H1 (cell line): Measurements from ENCODE around the gene TENT5A. TPM values are rescaled to one million over a fixed set of nuclear protein-coding genes. Genes with fewer than 3 reads are reported as not detected.

ENCODE experiments used
- CBX8 ChIP-seq: fragments of 300-800, 300-1000 bp; sonication (generic); IDR thresholded peaks from 2 replicates; pipeline ENCODE4 v1.7.1; 2016; ENCODE audit warnings: low read depth, low read length, borderline replicate concordance
- CEBPB ChIP-seq: IDR thresholded peaks from 2 replicates; pipeline ENCODE4 v1.6.1; 2012; ENCODE audit warnings: low read depth, low read length
- CHD2 ChIP-seq: IDR thresholded peaks from 2 replicates; pipeline ENCODE4 v1.6.1; 2012; ENCODE audit warnings: low read length, improper control_type of control experiment
- CTBP2 ChIP-seq: IDR thresholded peaks from 2 replicates; pipeline ENCODE4 v1.7.0; 2011; ENCODE audit warnings: borderline replicate concordance, mild to moderate bottlenecking, moderate library complexity, mixed read lengths, low read length; ENCODE audit not compliant: insufficient read depth, insufficient read length
- EGR1 ChIP-seq: IDR thresholded peaks from 2 replicates; pipeline ENCODE4 v1.6.1; 2011; ENCODE audit warnings: low read depth, low read length, borderline replicate concordance
- EP300 ChIP-seq, 2 experiments: IDR thresholded peaks; 1 replicate in 1 of 2; 2 replicates in 1 of 2; pipeline ENCODE4 v1.6.1; 2011 to 2012; ENCODE audit warnings: low read depth in 2 of 2, low read length in 2 of 2, mild to moderate bottlenecking in 2 of 2, borderline replicate concordance in 1 of 2, inconsistent platforms in 1 of 2, moderate library complexity in 1 of 2
- FOSL1 ChIP-seq: IDR thresholded peaks from 2 replicates; pipeline ENCODE4 v1.6.1; 2011; ENCODE audit warnings: mild to moderate bottlenecking, low read depth, low read length, moderate library complexity; ENCODE audit not compliant: insufficient read depth
- KDM5A ChIP-seq: fragments of 200-600 bp; IDR thresholded peaks from 2 replicates; pipeline ENCODE4 v1.7.1; 2012; ENCODE audit warnings: mild to moderate bottlenecking, low read length, inconsistent platforms, mixed read lengths
- MAFK ChIP-seq: IDR thresholded peaks from 2 replicates; pipeline ENCODE4 v1.6.1; 2012; ENCODE audit warnings: low read depth, mild to moderate bottlenecking, improper control_type of control experiment, low read length
- PHF8 ChIP-seq: fragments of 200-600 bp; sonication (generic); conservative IDR thresholded peaks from 2 replicates; pipeline ENCODE4 v1.7.1; 2012; ENCODE audit warnings: low read depth, mild to moderate bottlenecking, inconsistent platforms, low read length, moderate library complexity
- POLR2AphosphoS5 ChIP-seq: IDR thresholded peaks from 2 replicates; pipeline ENCODE4 v1.6.1; 2011; ENCODE audit warnings: low read depth, low read length
- RXRA ChIP-seq: IDR thresholded peaks from 2 replicates; pipeline ENCODE4 v1.6.1; 2011; ENCODE audit warnings: low read depth, mild to moderate bottlenecking, low read length, moderate library complexity; ENCODE audit not compliant: insufficient read depth
- SP2 ChIP-seq: IDR thresholded peaks from 2 replicates; pipeline ENCODE4 v1.6.1; 2012; ENCODE audit warnings: mild to moderate bottlenecking, low read length, inconsistent platforms
- TAF1 ChIP-seq: IDR thresholded peaks from 2 replicates; pipeline ENCODE4 v1.6.1; 2011; ENCODE audit warnings: mild to moderate bottlenecking, low read depth, low read length
- TAF7 ChIP-seq: optimal IDR thresholded peaks from 2 replicates; pipeline ENCODE3; 2011; ENCODE audit warnings: low read depth, mild to moderate bottlenecking, inconsistent platforms, low read length, moderate library complexity, borderline replicate concordance
- ZNF274 ChIP-seq: IDR thresholded peaks from 2 replicates; pipeline ENCODE4 v1.7.0; 2012; ENCODE audit warnings: low read length, borderline replicate concordance; ENCODE audit errors: extremely low read depth
- polyA plus RNA-seq, 7 experiments: library from polyadenylated mRNA; depleted of rRNA in 3 of 7; stranded (reverse) in 5 of 7; unstranded in 2 of 7; fragments of >200 nt in 5 of 7; fragments of 200-250 nt in 2 of 7; gene quantifications; 1 replicate in 5 of 7; 2 replicates in 1 of 7; 4 replicates in 1 of 7; pipeline versions ENCODE4 v1.2.1 to v1.2.3, GENCODE V29; 2011 to 2013; ENCODE audit warnings: missing spikeins in 2 of 7, mixed read lengths in 2 of 7
- total RNA-seq: library from RNA; stranded (reverse); fragmentation: NEBNext Ultra II Directional; extraction: Animal tissue kit (Norgen Biotek cat#: 25700); gene quantifications from 2 replicates; pipeline ENCODE4 v1.2.1, GENCODE V29; 2021
- TF ChIP-seq, protein P1 (sequence below): IDR thresholded peaks from 2 replicates; pipeline ENCODE4 v1.6.1; 2012; ENCODE audit warnings: inconsistent platforms
- TF ChIP-seq, protein P2 (sequence below), 3 experiments: IDR thresholded peaks; 1 replicate in 2 of 3; 2 replicates in 1 of 3; pipeline versions ENCODE4 v1.5.1 to v1.6.1; 2011; ENCODE audit warnings: low read length in 3 of 3, mild to moderate bottlenecking in 3 of 3, inconsistent platforms in 2 of 3, low read depth in 1 of 3, moderate library complexity in 1 of 3; ENCODE audit not compliant: insufficient read depth in 1 of 3; ENCODE audit errors: control extremely low read depth in 1 of 3
- TF ChIP-seq, protein P3 (sequence below): IDR thresholded peaks from 2 replicates; pipeline ENCODE4 v1.6.1; 2012; ENCODE audit warnings: low read length, inconsistent platforms

The TENT5A gene
- total and polyA plus RNA-seq, 2 of the 8 experiments (the other 6 are each of a cell fraction or from before 2014, with no cell fraction given) = 0.91 to 2.9 TPM

DNA sequence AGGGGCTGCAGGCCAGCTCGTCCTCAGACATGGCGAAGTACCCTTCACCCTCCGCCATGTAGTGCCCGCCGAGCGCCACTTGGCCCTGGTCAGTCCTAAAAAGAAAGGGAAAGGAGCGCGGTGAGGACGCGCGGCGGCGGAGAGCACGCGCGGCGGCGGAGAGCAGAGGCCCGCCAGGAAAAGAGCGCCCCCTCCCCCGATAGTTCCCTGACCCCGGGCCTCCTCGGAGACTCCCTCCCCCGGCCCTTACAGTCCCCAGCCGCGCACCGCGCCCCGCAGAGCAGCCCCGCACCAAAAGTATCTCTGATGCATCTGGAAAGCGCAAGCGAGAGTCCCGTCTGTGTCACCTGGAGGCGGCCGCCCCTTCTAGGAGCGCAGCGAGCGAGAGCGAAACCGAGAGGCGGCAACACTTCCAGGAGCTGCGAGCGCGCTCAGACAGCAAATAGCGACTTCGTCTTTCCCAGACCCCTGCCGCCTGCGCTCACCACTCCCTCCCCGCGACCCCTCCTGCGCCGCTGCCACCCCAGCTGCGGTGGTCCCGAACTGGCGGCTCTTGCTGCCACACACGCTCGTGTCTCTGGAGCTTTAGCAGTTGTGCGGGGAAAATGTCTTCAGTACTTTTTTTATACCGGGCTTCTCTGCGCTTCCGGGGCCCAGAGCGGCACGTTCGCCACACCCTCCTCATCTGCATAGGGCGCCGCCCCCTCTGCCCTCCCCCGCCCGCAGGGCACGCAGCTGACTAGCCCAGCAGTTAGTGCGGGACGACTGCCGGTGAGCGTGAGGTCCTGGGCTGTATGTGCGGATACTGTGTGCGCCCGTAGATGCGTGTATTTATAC is at the start of gene TENT5A (continued):
- peak; percentile 35 for TF ChIP-seq POLR2AphosphoS5
- no peak for TF ChIP-seq KDM5A
- no peak for TF ChIP-seq SP2
- TF ChIP-seq CBX8 = no peak
- no peak for TF ChIP-seq FOSL1
- no peak for TF ChIP-seq MAFK
- TF ChIP-seq CEBPB = no peak
- TF ChIP-seq, protein P1, sequence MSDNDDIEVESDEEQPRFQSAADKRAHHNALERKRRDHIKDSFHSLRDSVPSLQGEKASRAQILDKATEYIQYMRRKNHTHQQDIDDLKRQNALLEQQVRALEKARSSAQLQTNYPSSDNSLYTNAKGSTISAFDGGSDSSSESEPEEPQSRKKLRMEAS = peak; percentile 43
- 0 out of 2 replicates have a peak, but pooled peaks have one; percentile 29 for TF ChIP-seq PHF8
- no peak for TF ChIP-seq ZNF274
- TF ChIP-seq CHD2 = no peak
- TF ChIP-seq EP300 (IDR thresholded peaks at IDR 0.05; ENCODE audit: borderline replicate concordance in 1 of 2, low read depth in 2 of 2, low read length in 2 of 2) = no peak; a peak in 1 of 3 replicates
- no peak for TF ChIP-seq TAF7
- TF ChIP-seq, protein P2, sequence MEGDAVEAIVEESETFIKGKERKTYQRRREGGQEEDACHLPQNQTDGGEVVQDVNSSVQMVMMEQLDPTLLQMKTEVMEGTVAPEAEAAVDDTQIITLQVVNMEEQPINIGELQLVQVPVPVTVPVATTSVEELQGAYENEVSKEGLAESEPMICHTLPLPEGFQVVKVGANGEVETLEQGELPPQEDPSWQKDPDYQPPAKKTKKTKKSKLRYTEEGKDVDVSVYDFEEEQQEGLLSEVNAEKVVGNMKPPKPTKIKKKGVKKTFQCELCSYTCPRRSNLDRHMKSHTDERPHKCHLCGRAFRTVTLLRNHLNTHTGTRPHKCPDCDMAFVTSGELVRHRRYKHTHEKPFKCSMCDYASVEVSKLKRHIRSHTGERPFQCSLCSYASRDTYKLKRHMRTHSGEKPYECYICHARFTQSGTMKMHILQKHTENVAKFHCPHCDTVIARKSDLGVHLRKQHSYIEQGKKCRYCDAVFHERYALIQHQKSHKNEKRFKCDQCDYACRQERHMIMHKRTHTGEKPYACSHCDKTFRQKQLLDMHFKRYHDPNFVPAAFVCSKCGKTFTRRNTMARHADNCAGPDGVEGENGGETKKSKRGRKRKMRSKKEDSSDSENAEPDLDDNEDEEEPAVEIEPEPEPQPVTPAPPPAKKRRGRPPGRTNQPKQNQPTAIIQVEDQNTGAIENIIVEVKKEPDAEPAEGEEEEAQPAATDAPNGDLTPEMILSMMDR (IDR thresholded peaks at IDR 0.05; ENCODE audit: control extremely low read depth in 1 of 3, insufficient read depth in 1 of 3, low read depth in 1 of 3, low read length in 3 of 3) = peak in 1 of 3 experiments; percentile 3; a peak in 1 of 4 replicates
- TF ChIP-seq, protein P3, sequence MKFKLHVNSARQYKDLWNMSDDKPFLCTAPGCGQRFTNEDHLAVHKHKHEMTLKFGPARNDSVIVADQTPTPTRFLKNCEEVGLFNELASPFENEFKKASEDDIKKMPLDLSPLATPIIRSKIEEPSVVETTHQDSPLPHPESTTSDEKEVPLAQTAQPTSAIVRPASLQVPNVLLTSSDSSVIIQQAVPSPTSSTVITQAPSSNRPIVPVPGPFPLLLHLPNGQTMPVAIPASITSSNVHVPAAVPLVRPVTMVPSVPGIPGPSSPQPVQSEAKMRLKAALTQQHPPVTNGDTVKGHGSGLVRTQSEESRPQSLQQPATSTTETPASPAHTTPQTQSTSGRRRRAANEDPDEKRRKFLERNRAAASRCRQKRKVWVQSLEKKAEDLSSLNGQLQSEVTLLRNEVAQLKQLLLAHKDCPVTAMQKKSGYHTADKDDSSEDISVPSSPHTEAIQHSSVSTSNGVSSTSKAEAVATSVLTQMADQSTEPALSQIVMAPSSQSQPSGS = no peak
- TF ChIP-seq RXRA = no peak
- TF ChIP-seq EGR1 = peak; percentile 56; the same call in 1 of the 2 replicates
- peak; percentile 65 for TF ChIP-seq TAF1
- peak; percentile 11 for TF ChIP-seq CTBP2
